GM12891 (cell line): ENCODE results near the gene SSBP2.

Source experiments
- POLR2A ChIP-seq: IDR thresholded peaks from 2 replicates; pipeline ENCODE4 v1.6.1; 2011; ENCODE audit warnings: low read depth, low read length, control low read depth
- POLR2AphosphoS5 ChIP-seq: IDR thresholded peaks from 2 replicates; pipeline ENCODE4 v1.6.1; 2011; ENCODE audit warnings: low read depth, low read length, control low read depth
- POU2F2 ChIP-seq: IDR thresholded peaks from 2 replicates; pipeline ENCODE4 v1.6.1; 2011; ENCODE audit warnings: low read depth, mild to moderate bottlenecking, control low read depth, low read length, moderate library complexity
- TAF1 ChIP-seq: IDR thresholded peaks from 2 replicates; pipeline ENCODE4 v1.6.1; 2011; ENCODE audit warnings: low read depth, low read length, control low read depth

DNA sequence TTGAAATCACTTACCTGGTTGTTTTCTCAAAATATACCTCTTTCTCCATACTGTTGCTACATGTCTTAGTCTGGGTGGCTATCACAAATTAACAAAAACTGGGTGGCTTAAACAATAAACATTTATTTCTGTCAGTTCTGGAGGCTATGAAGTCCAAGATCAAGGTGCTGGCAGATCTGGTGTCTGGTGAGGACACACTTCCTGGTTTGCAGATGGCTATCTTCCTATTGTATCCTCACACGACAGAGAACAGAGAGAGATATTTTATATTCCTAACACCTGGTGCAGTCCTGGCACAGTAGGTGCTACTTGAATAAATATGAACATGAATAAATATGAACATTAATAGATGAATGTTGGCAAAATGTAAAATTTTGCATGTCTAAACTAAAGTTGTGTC is 192.7 kb downstream of the SSBP2 start:
- TF ChIP-seq POLR2A (no peak), TAF1 (no peak), POLR2AphosphoS5 (no peak), POU2F2 (no peak)
